ENCODE results near the gene GRIK2. TPM values are rescaled to one million over a fixed set of nuclear protein-coding genes. Genes with fewer than 3 reads are reported as not detected.

Gene GRIK2
- total RNA-seq, 1 donor from 2014 or later: 0.86 TPM

DNA sequence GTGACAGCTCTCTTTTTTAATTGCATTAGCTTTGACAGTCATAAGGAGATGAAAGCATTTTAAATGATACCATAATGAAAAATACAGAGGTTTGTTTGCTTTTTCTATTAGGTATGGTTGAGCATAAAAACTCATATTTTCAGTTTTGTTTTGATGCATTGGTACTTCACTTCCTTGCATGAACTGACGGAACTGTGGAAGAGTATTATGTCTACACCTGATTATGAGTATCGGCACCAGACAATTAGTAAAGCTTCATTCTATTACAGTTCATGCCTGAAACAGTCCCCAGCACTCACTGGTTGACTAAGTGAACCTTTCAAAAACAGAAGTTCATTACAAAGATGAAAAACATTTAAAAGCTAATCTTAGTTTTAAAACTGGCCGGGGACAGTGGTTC lies 593.0 kb downstream of the GRIK2 start:
- DNase-seq (ENCODE audit: low read depth): no peak
- TF ChIP-seq, protein P1, sequence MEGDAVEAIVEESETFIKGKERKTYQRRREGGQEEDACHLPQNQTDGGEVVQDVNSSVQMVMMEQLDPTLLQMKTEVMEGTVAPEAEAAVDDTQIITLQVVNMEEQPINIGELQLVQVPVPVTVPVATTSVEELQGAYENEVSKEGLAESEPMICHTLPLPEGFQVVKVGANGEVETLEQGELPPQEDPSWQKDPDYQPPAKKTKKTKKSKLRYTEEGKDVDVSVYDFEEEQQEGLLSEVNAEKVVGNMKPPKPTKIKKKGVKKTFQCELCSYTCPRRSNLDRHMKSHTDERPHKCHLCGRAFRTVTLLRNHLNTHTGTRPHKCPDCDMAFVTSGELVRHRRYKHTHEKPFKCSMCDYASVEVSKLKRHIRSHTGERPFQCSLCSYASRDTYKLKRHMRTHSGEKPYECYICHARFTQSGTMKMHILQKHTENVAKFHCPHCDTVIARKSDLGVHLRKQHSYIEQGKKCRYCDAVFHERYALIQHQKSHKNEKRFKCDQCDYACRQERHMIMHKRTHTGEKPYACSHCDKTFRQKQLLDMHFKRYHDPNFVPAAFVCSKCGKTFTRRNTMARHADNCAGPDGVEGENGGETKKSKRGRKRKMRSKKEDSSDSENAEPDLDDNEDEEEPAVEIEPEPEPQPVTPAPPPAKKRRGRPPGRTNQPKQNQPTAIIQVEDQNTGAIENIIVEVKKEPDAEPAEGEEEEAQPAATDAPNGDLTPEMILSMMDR (conservative IDR thresholded peaks at IDR 0.05; ENCODE audit: low read depth, low read length): no peak
- no peak overlapping the region for H3K4me3 ChIP-seq (ENCODE audit: low read depth, low read length)

DNA sequence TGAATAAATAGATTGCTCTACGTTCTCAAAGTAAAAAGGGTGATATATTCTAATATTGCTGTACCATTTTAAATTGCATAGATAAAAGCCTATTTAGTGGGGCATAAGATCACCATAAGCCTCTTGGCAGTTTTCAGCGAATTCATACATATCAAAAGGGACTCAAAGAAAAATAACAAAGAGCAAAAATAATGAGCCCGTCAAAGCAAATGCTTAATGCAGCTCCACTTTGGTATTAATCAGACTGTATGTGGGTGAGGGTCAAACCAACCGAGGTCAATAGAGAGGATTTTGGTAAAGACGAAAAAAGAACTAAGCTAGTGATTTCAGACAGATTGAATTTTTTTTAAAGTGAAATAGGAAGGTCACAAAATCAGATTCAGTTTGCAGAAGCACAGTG lies 598.8 kb downstream of the GRIK2 start:
- DNase-seq (ENCODE audit: low read depth): no peak

GRCh38 chr6:101994521-101994920 lies 601.0 kb downstream of the GRIK2 start:
- TF ChIP-seq, protein P1 (conservative IDR thresholded peaks at IDR 0.05; ENCODE audit: low read depth, low read length): no peak
- DNase-seq (ENCODE audit: low read depth): no peak
- no peak overlapping the region for H3K4me3 ChIP-seq (ENCODE audit: low read depth, low read length)

More for the DNA sequence above, 598.8 kb downstream of the GRIK2 start:
- TF ChIP-seq, protein P1 (conservative IDR thresholded peaks at IDR 0.05; ENCODE audit: low read depth, low read length): no peak
- no peak overlapping the region for H3K4me3 ChIP-seq (ENCODE audit: low read depth, low read length)

- no peak overlapping the region for H3K4me3 ChIP-seq (ENCODE audit: low read depth, low read length)
- TF ChIP-seq, protein P1 (conservative IDR thresholded peaks at IDR 0.05; ENCODE audit: low read depth, low read length): no peak
- no peak for DNase-seq (ENCODE audit: low read depth)
Measured at GRCh38 chr6:102015431-102015830, 621.9 kb downstream of the GRIK2 start.

GRCh38 chr6:102022281-102022680 lies 628.8 kb downstream of the GRIK2 start:
- H3K4me3 ChIP-seq (ENCODE audit: low read depth, low read length): no peak overlapping the region
- TF ChIP-seq, protein P1 (conservative IDR thresholded peaks at IDR 0.05; ENCODE audit: low read depth, low read length): no peak
- DNase-seq (ENCODE audit: low read depth): no peak

GRCh38 chr6:102022803-102023202 lies 629.3 kb downstream of the GRIK2 start:
- no peak for DNase-seq (ENCODE audit: low read depth)
- TF ChIP-seq, protein P1 (conservative IDR thresholded peaks at IDR 0.05; ENCODE audit: low read depth, low read length): no peak
- no peak overlapping the region for H3K4me3 ChIP-seq (ENCODE audit: low read depth, low read length)

DNA sequence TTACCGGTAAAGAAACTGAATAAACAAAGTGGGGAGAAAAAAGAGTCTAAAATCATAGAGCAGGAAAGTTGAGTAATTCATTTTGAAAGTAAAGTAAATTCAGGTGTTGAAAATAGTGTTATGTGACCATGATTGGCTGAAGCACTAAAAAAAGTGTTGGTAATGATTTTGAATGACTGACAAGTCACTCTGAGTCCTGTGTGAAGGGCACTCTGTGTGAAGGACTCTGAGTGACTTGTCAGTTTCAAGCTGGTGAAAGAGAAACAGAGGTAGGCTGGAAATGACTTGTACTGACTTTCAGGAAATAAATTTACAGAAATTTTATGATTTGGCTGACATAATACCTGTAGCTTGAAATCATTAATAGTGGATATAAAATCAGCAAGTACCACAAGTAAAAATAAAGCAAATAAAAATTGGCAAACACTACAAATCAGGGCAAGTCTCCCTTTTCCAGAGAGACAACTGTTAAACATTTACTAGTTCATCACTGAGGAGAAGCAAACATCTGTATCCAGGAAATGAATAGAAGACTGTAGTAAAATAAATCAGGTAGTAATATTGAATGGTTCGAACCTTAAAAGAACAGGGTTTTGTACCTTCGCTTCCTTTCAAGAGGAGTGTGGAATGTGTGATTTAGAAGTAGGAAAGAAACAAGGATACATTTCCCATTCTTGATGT lies 630.6 kb downstream of the GRIK2 start:
- TF ChIP-seq, protein P1 (conservative IDR thresholded peaks at IDR 0.05; ENCODE audit: low read depth, low read length): no peak
- H3K4me3 ChIP-seq (ENCODE audit: low read depth, low read length): no peak overlapping the region
- DNase-seq (ENCODE audit: low read depth): no peak

All from epithelial cell of proximal tubule (primary cell).